Kidney epithelial cell (primary cell): ENCODE data around the gene TIMM23. TPM values are rescaled to one million over a fixed set of nuclear protein-coding genes. Genes with fewer than 3 reads are reported as not detected.
"Not testable (repeated sequence)": the region's sequence is repeated elsewhere in the genome, so short reads cannot be mapped to it uniquely, and the experiment has no call there.

ENCODE experiments used
- DNase-seq: peaks from one replicate; pipeline ENCODE4 v3.0.0-alpha.2; 2010; ENCODE audit warnings: low read depth
- H3K27me3 ChIP-seq: 2 replicates; pipeline ENCODE4 v1.6.0; 2011; ENCODE audit warnings: low read length; ENCODE audit not compliant: control insufficient read depth, insufficient read depth
- H3K36me3 ChIP-seq: 2 replicates; pipeline ENCODE4 v1.5.1; 2011; ENCODE audit warnings: low read length; ENCODE audit not compliant: control insufficient read depth, insufficient read depth
- H3K4me3 ChIP-seq: 2 replicates; pipeline ENCODE4 v1.5.1; 2011; ENCODE audit warnings: low read depth, mild to moderate bottlenecking, control low read depth, low read length
- total RNA-seq: library from RNA; depleted of rRNA; stranded (reverse); fragments of >200 nt; gene quantifications from 2 replicates; pipeline ENCODE4 v1.2.3, GENCODE V29; 2015
- TF ChIP-seq, protein P1 (sequence below): IDR thresholded peaks from 2 replicates; pipeline ENCODE4 v1.5.1; 2011; ENCODE audit warnings: mild to moderate bottlenecking, moderate library complexity, low read length, control low read depth, inconsistent platforms; ENCODE audit not compliant: insufficient read depth, poor library complexity, severe bottlenecking

Gene TIMM23
- total RNA-seq, 1 donor from 2014 or later, result 96.9 TPM

GRCh38 chr10:46037107-46037825, 65.0 kb downstream of the TIMM23 start:
- Histone ChIP-seq H3K4me3 (no peak overlapping the region), H3K27me3 (no peaks in the 10 kb centered on the region), H3K36me3 (no peaks in the 10 kb centered on the region)
- TF ChIP-seq, protein P1, sequence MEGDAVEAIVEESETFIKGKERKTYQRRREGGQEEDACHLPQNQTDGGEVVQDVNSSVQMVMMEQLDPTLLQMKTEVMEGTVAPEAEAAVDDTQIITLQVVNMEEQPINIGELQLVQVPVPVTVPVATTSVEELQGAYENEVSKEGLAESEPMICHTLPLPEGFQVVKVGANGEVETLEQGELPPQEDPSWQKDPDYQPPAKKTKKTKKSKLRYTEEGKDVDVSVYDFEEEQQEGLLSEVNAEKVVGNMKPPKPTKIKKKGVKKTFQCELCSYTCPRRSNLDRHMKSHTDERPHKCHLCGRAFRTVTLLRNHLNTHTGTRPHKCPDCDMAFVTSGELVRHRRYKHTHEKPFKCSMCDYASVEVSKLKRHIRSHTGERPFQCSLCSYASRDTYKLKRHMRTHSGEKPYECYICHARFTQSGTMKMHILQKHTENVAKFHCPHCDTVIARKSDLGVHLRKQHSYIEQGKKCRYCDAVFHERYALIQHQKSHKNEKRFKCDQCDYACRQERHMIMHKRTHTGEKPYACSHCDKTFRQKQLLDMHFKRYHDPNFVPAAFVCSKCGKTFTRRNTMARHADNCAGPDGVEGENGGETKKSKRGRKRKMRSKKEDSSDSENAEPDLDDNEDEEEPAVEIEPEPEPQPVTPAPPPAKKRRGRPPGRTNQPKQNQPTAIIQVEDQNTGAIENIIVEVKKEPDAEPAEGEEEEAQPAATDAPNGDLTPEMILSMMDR, result no peak
- no peak for DNase-seq

DNA sequence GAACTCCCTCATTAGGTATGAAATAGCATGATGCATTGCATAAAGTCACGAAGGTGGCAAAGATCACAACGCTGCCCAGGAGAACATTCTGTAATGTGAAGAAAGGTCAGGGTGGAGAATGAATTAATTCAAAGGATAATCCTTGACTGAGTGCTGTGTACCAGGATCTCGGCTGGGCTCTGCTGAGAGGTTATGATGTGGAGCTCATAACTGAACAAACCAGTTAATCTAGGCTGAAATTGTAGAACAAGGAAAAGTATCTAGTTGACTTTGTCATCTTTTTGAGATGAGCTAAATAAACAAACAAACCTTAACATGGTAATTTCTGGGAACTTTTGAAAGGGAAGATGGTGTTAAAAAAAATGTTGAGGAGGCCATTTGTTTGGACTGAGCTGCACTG, 67.7 kb downstream of the TIMM23 start:
- DNase-seq, result no peak
- TF ChIP-seq, protein P1, result no peak
- Histone ChIP-seq H3K36me3 (no peaks in the 10 kb centered on the region), H3K4me3 (no peak overlapping the region), H3K27me3 (no peaks in the 10 kb centered on the region)

GRCh38 chr10:46042527-46042926, 70.2 kb downstream of the TIMM23 start:
- H3K4me3 ChIP-seq, result no peak overlapping the region
- TF ChIP-seq, protein P1, result no peak
- DNase-seq, result no peak
- H3K36me3 ChIP-seq, result no peaks in the 10 kb centered on the region
- H3K27me3 ChIP-seq, result no peaks in the 10 kb centered on the region

- TF ChIP-seq, protein P1, result no peak
- DNase-seq, result no peak
- Histone ChIP-seq H3K36me3 (no peaks in the 10 kb centered on the region), H3K27me3 (peaks cover 4% of the 10 kb centered on the region), H3K4me3 (no peak within 1 kb of the TSS)
Observed at GRCh38 chr10:46046261-46046660, 74.0 kb downstream of the TIMM23 start, which contains the start of gene MSMB. Gene MSMB (minus strand): TSS chr10:46046269. CDS start chr10:46046237, 32 bp downstream.

GRCh38 chr10:46048152-46048551, 75.9 kb downstream of the TIMM23 start:
- no peaks in the 10 kb centered on the region for H3K36me3 ChIP-seq
- TF ChIP-seq, protein P1, result no peak
- H3K27me3 ChIP-seq, result peaks cover 4% of the 10 kb centered on the region
- DNase-seq, result no peak
- no peak overlapping the region for H3K4me3 ChIP-seq

DNA sequence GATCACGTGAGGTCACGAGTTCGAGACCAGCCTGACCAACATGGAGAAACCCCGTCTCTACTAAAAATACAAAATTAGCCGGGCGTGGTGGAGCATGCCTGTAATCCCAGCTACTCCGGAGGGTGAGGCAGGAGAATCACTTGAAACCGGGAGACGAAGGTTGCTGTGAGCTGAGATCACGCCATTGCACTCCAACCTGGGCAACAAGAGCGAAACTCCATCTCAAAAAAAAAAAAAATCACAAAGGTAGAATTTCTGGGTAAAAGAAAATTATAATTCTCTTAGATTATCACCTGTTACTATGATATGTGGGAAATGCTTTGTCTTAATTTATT, 77.2 kb downstream of the TIMM23 start:
- not testable (repeated sequence) for H3K4me3 ChIP-seq, H3K36me3 ChIP-seq, DNase-seq, H3K27me3 ChIP-seq
